Fibroblast of pulmonary artery (primary cell): ENCODE results near the gene SRCIN1.

Experiments
- DNase-seq: peaks from one replicate; pipeline ENCODE4 v3.0.0-alpha.2; 2010; ENCODE audit warnings: low read depth
- H3K4me3 ChIP-seq: replicated peaks from 2 replicates; pipeline ENCODE4 v1.5.1; 2011; ENCODE audit warnings: low read depth, mild to moderate bottlenecking, control low read depth, low read length, moderate library complexity
- CTCF ChIP-seq: IDR thresholded peaks from 2 replicates; pipeline ENCODE4 v1.5.1; 2011; ENCODE audit warnings: mild to moderate bottlenecking, control low read depth, low read length, inconsistent platforms; ENCODE audit errors: missing control alignments

SRCIN1 gene

GRCh38 chr17:38613981-38614779 lies 8.4 kb upstream of the SRCIN1 start:
- no peak for DNase-seq
- TF ChIP-seq CTCF = no peak
- no peak overlapping the region for H3K4me3 ChIP-seq

GRCh38 chr17:38613525-38613980 lies 7.8 kb upstream of the SRCIN1 start:
- TF ChIP-seq CTCF = no peak
- no peak overlapping the region for H3K4me3 ChIP-seq
- no peak for DNase-seq

GRCh38 chr17:38611872-38612376 lies 6.2 kb upstream of the SRCIN1 start:
- no peak for TF ChIP-seq CTCF
- DNase-seq = no peak

GRCh38 chr17:38611070-38611786 lies 5.5 kb upstream of the SRCIN1 start:
- DNase-seq = no peak
- H3K4me3 ChIP-seq = no peak overlapping the region
- no peak for TF ChIP-seq CTCF

More at GRCh38 chr17:38611872-38612376, 6.2 kb upstream of the SRCIN1 start:
- no peak overlapping the region for H3K4me3 ChIP-seq

GRCh38 chr17:38609280-38610031 lies 3.7 kb upstream of the SRCIN1 start:
- no peak for DNase-seq
- no peak overlapping the region for H3K4me3 ChIP-seq
- peak; percentile 6 for TF ChIP-seq CTCF

GRCh38 chr17:38608648-38609047 lies 2.9 kb upstream of the SRCIN1 start:
- DNase-seq = no peak
- H3K4me3 ChIP-seq = no peak overlapping the region
- no peak for TF ChIP-seq CTCF
